ENCODE results near the gene SEMA5A.

- TF ChIP-seq YY1 (IDR thresholded peaks at IDR 0.05; ENCODE audit: insufficient read depth, insufficient read length) (no peak), ZNF274 (IDR thresholded peaks at IDR 0.05; ENCODE audit: low read depth, low read length) (no peak)
These were observed 487.2 kb downstream of the SEMA5A start for GRCh38 chr5:9058666-9059065.

All from NT2/D1 (cell line).